GM21526 (cell line): ENCODE data around the gene KCNJ8.

Experiments used
- ATAC-seq: cut with Tn5 transposase; IDR thresholded peaks from one replicate; pipeline ENCODE4 v1.9.1; 2021; ENCODE audit warnings: moderate library complexity; ENCODE audit not compliant: unreplicated experiment, low FRiP score

Gene KCNJ8

DNA sequence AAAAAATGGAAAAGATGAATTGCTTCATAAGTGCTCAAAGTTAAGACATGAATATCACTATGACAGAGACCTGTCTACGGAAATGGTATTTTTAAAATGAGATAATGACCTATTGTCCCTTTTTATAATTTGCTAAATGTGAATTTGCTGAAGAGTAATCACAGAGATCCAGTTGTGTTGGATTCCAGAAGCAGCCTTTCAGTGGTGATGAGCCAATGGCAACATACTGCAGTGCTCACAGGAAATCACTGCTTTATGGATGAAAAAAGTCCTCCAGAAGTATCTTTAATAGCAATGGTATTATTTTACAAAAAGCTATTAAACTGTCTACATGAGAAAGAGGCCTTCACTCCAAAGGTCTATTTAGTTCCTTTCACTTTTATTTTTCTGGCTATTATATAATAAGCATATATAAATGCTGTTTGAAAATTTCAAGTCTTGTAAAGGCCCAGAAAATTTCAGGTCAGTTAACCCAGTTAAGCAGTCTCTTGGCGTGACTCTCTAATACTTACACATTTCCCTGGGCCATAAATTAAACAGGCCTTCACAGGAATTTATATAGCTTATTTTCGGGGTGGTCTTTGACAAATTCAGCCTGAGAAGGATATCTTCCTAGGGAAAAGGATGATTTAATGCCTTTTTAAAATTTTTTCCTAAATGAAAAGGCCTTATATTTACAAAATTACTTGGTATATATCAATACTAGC, 55.4 kb downstream of the KCNJ8 start:
- no peak for ATAC-seq

DNA sequence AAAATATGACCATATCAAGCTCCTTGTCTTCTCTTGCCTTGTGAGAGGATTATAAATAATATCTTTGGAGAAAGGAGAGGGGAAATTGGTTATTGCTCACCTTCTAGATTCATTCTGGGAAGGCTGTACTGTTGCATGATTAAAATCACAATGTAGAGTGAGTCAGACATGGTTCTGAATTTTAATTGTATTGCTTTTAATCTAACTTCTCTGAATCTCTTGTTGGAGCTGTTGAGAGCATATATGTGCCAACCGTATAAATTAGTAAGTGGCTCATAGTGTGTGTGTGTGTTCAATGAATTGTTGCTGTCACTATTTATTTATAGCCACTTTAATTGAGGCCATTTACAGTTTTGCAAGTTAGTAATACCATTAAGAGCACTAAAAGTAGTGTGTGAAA, 56.1 kb downstream of the KCNJ8 start:
- no peak for ATAC-seq

DNA sequence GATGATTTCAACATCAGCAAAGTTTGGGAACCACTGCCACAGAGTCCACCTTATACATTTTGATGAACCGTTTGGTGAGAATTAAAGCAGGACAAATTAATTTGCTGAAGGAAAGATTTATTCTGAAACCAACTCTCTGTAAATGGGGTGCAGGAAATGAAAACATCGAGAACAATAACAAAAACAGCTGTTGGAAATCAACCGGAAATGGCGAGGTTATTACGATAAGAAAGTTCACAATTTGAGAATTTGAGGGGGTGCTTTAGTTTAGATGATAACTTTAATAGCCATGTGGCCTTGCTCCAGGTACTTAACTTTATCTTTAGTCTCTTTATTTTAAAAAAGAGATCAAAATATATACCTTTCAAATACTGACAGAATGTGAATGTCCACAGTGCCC, 56.7 kb downstream of the KCNJ8 start:
- ATAC-seq: no peak

DNA sequence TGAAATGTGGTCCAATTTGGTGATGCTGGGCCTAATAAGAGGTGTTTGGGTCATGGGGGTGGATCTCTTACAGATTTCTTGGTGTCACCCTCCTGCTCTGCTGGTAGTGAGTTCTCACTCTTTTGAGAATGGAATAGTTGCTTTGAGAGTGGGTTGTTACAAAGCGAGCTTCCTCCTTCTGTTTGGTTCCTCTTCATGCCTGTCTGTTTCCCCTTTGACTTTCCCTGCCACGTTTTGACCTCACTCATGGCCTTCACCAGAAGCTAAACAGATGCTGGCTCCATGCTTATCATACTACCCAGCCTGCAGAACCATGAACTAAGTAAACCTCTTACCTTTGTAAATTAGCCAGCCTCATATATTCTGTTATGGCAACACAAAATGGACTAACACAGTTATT, 59.1 kb downstream of the KCNJ8 start:
- no peak for ATAC-seq
